ELF-1 (cell line): ENCODE results near the gene NAA10.

Source experiments
- DNase-seq: peaks from one replicate; pipeline ENCODE4 v3.0.0-alpha.2; 2016; ENCODE audit warnings: low read depth, low spot score

NAA10 gene

DNA sequence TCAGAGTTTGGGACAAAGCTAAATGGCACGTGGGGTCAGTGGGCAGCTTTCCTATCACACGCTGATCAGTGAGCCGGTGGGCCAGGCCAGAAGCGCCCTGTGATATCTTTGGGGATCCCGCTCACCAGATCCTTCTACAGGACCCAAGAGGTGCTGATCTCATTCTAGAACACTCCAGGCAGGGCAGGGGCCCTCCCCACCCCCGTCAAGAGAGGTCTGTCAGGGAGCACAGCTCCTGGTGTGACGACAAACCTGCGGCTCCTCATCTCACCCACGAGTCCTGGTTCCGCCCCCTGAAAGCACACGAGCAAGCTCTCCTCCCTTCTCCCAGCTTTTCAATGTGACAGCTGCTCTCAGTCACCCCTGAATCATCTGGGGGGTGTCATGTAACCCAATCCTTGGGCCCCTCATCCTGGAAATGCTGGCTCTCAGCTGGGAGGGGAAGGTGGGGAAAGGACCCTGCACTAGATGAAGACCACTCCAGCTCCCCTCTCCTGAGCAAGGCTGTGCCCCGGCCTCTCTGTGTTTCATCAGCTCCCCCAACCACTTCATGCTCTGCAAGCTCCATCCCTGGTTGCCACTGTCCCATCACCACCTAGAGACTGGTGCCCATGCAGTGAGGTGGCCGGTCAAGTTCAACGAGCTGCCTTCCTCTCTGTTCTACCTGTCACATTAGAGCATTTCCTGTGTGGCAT lies 32.2 kb upstream of the NAA10 start:
- no peak for DNase-seq

- DNase-seq = no peak
Measured at GRCh38 chrX:153966283-153966688, 31.4 kb upstream of the NAA10 start.

DNA sequence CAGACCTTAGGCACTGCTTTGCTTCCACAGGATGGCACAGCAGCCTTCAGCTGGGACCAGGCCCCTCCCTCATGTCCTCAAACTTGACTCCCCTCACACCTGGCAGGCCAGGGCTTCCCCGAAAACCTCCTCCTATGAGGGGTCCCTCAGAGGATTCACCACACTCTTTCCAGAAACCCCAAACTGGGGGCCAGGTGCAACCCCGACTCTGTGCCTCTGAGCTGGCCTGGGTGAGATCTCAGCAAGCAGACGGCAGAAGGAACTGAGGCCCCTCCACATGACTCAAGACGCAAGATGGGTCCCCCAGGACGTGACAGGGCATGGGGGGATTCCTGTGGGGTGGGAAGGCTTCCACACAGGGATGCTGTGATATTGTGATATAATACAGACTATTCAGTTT lies 30.6 kb upstream of the NAA10 start:
- no peak for DNase-seq

- no peak for DNase-seq
Measured at GRCh38 chrX:153964105-153964504, 29.3 kb upstream of the NAA10 start.

GRCh38 chrX:153963546-153963945 lies 28.7 kb upstream of the NAA10 start:
- no peak for DNase-seq

- DNase-seq = no peak
Measured at GRCh38 chrX:153961292-153961691, 26.5 kb upstream of the NAA10 start.

GRCh38 chrX:153960786-153961185 lies 25.9 kb upstream of the NAA10 start:
- DNase-seq = no peak

DNA sequence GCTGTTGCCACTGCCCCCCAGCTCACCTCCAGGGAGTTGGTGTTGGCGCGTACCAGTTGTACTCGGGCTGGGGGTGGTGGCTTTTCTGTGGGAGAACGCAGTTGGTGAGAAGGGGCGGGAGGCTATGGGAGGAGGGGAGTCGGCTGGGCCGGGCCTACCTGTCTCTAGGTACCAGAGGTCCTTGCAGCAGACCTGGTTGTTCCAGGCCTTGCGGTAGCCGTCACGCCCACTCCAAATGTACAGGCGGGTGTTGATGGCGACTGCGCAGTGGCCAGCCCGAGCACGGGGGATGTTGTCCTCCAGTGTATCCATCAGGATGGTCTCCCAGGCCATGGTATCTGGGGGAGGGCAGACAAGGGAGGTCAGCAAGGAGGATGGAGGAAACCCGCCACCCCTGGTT lies 25.2 kb upstream of the NAA10 start:
- DNase-seq = no peak

DNA sequence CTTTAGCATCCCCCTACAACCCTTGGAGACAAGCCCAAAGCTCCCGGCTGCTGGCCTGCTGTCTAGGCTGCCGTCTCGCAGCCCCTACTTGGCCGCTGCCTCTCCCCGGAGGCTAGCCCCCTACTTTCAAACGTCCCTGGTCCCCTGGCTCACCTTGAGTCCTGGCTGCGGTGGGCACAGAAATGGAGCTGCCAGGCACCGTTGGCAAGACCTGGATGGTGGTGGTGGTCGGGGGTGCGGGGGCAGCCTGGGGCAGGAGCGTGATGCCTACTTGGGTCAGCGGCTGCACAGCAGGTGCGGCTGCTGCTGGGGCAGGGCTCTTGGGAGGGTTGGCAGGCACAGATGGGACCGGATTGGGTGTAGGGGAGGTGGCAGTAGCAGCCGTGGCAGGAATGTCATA lies 24.8 kb upstream of the NAA10 start:
- DNase-seq = no peak

DNA sequence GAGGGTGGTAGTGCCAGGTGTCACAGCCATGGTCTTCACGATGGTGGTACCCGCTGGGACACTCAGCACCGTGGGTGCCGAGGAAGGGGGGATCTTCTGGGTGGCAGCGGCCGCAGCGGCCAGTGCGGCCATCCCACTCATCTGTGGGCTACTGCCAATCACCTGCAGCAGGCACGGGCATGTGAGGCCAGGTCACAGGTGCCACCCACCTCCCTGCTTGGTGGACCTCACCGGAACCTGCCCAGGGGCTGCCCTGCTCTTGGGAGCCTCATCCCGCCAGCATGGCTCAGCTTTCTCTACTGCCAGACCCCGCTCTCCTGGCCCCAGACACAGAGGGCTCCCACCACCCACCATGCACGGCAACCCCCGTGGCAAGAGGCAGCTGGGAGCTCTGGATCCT lies 23.8 kb upstream of the NAA10 start:
- no peak for DNase-seq

- no peak for DNase-seq
Measured at GRCh38 chrX:153957224-153957623, 22.4 kb upstream of the NAA10 start.

DNA sequence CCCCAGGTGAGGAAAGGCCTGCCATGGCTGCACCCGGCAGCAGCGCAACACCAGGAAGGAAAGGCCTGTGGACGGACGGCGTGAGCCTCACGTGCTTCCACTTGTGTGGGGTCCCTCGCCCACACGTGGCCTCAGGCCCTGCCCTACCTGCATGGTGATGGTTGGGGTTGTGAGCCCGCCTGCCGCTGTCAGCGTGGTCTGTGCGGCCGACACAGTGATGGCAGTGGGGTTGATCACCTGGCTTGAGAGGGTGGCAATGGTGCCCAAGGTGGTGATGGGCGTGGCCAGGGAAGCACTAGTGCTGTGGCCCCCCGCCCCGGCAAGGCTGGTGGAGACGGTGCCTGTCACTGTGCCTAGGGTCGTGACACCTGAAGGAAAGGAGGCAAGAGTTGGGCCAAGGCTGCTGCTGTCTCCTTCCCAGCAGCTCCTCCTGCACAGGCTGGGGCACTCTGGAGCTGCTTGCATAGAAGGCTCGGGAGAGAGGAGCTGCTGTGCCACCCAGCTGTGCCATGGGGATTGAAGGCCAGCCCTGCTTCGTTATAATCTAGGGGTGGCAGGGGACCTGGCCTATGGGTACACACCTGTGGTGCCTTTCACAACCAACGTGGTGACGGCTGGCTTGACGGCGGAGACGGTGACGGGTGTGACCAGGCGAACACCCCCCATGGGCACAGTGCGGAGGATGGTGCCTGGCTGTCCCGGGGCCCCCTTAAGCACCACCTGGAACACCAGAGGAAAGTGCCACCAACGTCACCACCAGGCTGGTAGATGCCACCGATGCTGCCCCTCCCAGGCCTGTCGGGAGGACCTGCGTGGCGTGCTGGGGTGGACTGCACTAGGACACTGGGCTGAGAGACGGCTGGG lies 21.4 kb upstream of the NAA10 start:
- no peak for DNase-seq

DNA sequence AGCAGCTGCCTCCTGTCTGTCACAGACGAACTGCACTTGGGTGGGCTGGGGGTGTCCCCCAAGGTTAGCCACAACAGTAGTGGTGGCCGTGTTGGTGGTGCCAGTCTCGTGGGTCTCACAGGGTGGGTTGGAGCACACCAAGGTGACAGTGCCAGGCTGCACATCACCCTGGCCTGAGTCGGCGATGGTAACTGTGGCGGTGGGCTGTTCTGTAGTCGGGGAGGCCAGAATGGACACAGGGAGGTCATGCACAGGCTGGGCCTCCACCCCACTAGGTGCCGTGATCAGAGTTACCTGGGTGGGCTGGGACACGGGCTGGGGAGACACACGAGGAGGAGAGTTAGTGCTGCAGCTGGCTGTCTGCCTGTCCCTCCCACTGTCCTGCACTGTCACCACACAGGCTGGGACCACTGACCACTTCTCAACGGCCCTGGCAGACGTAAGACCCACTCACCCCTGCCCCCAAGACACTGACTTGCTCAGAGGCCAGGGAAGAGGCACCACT lies 20.4 kb upstream of the NAA10 start:
- DNase-seq = no peak

DNA sequence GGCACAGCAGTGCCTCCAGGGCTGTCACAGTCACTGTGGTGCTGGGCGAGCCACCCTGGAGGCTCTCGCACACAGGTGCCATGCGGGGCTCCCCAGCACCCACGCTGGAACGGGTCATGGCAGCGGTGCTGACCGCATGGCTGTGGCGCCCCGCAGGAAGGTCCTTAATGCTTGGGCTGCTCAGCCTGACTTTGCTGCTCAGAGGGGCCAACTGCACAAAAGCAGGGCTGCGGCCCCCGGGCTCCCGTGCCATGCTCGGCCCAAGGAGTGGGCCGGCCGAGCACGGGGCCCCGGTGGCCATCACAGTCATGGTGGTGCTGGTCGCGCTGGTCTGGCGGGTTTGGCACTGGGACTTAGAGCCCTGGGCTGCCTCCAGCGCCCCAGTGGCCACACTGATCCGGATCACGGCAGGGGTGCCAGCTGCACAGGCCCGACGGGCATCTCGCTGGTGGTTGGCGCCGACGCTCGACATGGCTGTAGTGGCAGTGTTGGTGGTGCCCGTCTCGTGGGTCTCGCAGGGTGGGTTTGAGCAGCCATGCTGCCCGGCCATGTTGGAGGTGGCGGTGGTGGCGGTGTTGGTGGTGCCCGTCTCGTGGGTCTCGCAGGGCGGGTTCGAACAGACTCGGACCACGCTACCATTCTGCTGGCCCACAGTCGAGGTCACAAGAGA lies 19.9 kb upstream of the NAA10 start:
- DNase-seq = no peak

DNA sequence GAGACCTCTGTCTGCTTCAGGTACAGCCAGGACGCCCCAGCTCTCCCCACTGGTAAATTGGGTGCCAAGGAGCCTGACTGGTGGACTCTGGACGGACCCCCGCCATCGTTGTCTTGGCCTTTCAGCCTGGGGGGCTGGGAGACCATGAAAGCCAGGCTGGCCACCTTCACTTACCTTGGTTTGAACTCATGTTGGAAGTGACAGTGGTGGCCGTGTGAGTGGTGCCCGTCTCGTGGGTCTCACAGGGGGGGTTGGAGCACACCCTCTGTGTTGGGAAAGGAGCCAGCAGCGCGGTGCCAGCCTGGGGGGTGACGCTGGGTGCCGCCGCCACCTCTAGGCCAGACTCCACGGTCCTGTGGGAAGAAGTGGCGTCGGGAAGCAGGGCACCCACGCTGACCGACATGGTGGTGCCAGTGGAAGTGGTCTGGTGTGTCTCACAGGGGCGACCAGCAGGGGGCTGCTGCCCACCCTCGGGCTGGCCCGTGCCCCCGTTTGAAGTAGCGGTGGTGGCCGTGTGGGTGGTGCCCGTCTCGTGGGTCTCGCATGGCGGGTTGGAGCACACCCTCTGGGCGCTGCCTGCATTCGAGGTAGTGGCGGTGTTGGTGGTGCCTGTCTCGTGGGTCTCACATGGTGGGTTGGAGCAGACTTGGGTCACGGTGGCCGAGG lies 19.2 kb upstream of the NAA10 start:
- DNase-seq = peak; percentile 27

DNA sequence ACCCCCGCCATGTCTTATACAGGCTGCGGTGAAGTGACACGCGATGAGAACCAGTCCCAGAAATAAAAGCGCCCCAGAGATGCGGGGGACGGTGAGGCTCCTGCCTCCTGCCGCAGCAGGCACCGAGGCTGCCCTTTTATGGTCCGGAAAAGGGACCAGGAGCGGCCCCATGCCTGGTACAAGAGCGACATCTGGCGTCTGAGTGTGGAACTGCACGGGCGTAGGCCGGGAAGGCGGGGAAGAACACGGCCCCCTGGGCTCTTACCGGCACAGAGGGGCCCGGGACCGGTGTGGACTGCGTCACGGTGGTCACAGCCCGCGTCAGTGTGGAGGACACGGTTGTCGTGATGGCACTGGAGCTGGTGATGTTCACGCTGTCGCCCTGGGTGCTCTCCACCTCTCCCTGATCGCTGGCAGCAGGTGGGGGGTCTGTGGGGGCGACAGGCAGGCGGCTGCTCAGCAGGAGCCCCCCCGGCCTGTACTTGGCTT lies 18.5 kb upstream of the NAA10 start:
- DNase-seq = peak; percentile 94

DNA sequence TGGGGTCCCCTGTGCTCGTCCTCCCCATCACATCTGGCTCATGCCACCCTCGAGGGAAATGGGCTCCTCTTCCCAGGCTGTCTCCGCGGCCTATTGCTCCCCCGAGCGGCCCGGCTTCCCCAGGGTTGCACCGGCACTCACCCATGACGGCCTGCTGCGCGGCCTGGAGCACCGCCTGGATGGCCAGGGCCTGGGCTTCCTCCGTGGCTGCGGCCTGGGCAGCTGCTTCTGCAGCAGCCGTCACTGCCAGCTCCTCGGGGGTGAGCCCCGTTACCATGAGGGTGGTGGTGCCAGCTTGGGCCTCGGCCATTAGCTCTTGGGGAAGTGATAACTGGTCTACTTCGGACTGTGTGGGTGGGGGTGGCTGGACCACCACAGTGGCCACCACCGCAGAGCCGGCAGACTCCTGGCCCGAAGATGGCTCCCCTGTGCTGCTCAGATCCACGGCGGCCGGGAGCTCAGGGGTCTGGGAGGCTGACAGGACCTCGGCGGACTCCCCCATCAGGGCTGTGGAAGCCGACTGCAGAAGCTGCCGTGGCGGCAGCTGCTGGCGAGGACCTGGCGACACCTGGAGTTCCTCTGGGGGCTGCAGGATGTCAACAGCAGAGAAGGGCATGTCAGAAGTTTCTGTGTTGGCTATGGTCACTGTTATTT lies 17.7 kb upstream of the NAA10 start:
- no peak for DNase-seq

DNA sequence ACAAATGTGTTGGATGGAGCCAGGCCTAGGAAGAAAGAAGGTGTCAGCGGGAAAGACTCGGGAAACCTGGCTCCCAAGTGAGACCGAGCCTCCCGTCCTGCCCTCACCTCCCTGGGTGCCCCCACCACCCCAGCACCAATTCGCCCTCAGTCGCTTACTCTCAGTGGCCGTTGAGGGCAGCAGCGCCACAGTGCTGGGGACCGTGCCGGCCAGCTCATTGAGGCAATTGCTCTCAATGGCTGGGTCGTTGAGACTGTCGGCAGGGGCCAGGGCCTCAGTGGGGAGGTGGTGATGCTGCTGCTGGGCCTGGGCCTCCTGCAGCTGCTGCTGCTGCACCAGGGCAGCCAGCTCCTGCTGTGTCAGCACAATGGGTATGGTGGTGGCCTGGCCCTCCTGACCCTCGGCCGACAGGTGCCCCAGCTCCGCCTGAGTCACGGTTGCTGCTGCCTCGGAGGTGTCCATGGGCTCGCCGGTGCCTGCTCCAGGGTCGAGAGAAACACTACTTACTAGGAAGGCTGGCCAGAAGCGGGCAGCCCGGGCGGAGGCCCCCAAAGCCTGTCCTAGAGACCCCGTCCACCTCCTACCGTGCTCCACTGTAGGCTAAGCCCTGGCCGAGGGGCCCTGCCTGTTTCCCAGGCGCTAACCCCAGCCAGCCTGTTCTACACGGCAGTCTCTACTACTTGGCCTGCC lies 17.0 kb upstream of the NAA10 start:
- no peak for DNase-seq

- DNase-seq = no peak
Measured at GRCh38 chrX:153950127-153950526, 15.3 kb upstream of the NAA10 start.
